NAMALWA (cell line): ENCODE data around the gene HIBCH.
A peak's percentile ranks its signal among the peaks of the same experiment; 100 is the strongest.
"Not testable (repeated sequence)": the region's sequence is repeated elsewhere in the genome, so short reads cannot be mapped to it uniquely, and the experiment has no call there.

Source experiments
- DNase-seq: peaks from one replicate; pipeline ENCODE4 v3.0.0-alpha.2; 2015; ENCODE audit warnings: low spot score

The HIBCH gene

GRCh38 chr2:190308031-190308430, 11.6 kb downstream of the HIBCH start:
- DNase-seq: no peak

GRCh38 chr2:190304404-190304803, 15.2 kb downstream of the HIBCH start:
- no peak for DNase-seq

DNA sequence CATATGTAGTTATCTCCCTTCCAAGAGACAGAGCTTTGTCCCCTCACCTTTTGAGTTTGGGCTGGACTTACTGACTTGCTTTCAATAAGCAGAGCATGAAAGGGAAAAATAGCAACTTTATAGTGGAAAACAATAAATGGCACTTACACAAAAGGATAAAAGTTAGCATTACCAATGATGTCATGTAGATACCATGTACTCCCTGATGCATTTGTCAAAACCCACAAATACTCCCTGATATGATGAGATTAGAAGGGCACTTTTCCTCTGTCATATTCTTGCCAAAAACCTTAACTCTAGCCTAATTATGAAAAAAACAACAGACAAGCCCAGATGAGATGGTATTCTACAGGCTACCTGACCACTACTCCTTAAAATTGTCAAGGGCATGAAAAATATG, 16.0 kb downstream of the HIBCH start:
- DNase-seq: no peak

- DNase-seq: no peak
Observed at GRCh38 chr2:190302052-190302451, 17.6 kb downstream of the HIBCH start.

- DNase-seq: no peak
Observed at GRCh38 chr2:190301032-190301431, 18.6 kb downstream of the HIBCH start.

DNA sequence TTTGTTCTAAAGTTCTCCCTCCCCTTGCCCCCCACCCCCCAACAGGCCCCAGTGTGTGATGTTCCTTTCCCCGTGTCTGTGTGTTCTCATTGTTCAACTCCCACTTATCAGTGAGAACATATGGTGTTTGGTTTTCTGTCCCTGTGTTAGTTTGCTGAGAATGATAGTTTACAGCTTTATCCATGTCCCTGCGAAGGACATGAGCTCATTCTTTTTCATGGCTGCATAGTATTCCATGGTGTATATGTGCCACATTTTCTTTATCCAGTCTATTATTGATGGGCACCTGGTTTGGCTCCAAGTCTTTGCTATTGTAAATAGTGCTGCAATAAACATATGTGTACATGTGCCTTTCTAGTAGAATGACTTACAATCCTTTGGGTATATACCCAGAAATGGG, 21.7 kb downstream of the HIBCH start:
- DNase-seq: not testable (repeated sequence)

DNA sequence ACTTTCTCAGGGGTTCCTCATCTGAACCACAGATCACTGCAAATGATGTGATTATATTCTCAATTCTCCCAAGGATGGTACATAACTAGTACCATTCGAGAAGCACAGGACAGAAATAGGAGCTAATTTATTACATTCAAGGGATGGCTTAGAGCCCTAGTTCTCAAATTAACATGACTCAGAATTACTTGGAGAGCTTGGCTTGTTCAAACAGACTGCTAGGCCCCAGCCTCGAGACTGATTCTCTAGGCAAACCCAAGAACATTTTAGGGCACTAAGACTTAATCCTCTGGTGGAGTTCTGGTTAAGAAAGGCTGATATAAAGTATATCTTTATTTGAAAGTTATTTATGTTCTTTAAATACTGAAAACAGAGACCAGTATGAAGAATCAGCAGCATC, 35.8 kb downstream of the HIBCH start:
- no peak for DNase-seq

- DNase-seq: no peak
Observed at GRCh38 chr2:190280565-190281350, 38.9 kb downstream of the HIBCH start.

DNA sequence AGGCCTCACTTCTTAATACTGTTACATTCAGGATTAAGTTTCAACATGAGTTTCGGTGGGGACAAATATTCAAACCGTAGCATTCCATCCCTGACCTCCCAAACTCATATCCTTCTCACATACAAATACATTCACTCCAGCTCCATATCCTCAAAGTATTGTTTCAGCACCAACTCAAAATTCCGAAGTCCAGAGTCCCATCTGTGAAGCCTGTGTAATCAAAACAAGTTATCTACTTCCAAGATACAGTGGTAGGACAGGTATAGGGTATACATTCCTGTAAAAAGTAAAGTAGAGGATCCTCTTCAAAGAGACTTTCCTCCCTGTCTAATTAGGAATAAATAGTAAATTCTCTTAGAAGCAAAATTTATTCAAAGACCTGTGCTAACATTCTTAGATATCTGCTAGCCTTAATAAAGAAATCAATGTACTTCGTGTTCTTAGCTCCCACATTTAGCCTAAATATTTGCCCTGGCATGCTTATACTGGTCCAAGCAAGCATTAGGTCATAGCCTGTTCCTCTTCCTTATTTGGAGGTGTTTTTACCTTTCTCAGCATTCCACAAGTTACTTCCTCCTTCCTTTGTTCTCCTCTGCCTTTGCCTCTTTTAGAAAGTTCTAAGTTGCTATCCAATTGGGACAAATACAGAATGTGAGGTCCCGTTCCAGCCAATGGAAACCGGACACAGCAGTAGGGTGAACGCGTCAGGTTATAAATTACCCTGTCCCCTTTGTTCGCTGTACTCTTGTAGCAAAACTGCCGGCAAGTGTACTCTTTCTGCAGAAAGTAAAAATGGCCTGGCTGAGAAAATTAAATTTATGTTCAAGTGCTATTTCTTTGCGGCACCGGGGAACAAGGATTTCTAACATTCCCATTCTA, 40.1 kb downstream of the HIBCH start:
- DNase-seq: not testable (repeated sequence)

- peak; percentile 74 for DNase-seq
Observed at GRCh38 chr2:190277234-190278112, 42.2 kb downstream of the HIBCH start.

GRCh38 chr2:190272457-190272842, 47.2 kb downstream of the HIBCH start:
- DNase-seq: no peak

DNA sequence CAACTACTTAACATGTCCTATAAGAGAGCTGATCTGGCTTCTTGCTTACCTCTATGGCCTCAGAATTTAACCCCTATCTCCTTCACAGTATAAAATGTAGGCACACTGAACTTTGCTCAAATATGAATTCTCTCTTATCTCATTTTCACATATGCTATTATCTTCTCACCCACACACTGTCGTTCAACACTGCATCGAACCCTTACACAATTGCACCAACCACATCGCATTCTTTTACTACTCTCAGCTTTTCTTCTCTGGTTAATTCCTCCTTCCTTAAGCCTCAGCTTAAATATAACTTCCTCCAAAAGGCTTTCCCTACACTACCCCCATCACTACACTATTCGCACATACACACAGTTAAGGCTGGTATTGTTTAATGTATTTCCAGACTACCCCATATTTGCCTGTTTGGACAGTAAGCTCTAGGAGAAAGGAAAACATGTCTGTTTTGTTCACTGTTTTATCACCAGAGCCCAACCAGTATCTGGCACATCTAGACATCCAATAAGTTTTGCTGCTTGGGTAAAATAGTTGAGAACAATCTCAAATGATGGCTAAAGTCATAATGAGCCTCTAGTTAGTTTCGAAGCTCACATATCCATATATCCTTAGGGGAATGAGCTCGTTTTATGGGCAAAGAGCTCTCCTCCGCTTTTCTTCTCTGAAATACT, 47.7 kb downstream of the HIBCH start:
- no peak for DNase-seq

- DNase-seq: no peak
Observed at GRCh38 chr2:190270298-190270697, 49.3 kb downstream of the HIBCH start.

DNA sequence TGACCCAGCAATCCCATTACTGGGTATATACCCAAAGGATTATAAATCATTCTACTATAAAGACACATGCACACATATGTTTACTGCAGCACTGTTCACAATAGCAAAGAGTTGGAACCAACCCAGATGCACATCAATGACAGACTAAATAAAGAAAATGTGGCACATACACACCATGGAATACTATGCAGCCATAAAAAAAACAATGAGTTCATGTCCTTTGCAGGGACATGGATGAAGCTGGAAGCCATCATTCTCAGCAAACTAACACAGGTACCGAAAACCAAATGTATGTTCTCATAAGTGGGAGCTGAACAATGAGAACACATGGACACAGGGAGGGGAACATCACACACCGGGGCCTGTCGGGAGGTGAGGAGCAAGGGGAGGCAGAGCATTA, 49.9 kb downstream of the HIBCH start:
- DNase-seq: not testable (repeated sequence)

GRCh38 chr2:190267302-190267701, 52.3 kb downstream of the HIBCH start:
- no peak for DNase-seq

DNA sequence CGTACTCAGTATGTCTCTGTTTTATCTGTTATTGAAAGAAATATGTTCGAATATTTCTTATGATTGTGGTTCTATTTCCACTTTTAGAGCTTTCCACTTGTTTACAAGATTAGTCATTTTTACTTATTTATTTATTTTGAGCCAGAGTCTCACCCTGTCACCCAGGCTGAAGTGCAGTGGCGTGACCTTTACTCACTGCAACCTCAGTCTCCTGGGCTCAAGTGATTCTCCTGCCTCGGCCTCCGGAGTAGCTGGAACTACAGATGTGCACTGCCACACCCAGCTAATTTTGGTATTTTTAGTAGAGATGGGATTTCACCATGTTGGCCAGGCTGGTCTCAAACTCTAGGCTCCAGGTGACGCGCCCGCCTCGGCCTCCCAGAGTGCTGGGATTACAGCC, 53.3 kb downstream of the HIBCH start:
- no peak for DNase-seq

GRCh38 chr2:190261851-190262250, 57.8 kb downstream of the HIBCH start:
- DNase-seq: no peak

DNA sequence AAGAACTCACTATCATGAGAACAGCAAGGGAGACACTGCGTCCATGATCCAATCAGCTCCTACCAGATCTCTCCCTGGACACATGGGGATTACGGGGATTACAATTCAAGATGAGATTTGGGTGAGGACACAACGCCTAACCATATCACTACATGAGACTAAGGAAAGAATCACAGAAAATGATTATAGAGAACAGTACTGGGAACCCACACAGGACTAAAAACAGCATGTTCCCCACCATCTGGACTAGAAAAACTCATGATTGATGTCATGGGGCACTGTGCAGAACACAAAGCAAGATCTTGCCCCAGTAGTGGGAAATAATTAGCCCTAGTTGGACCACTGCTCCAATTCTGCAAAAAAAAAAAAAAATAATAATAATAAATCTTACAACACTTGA, 63.5 kb downstream of the HIBCH start:
- no peak for DNase-seq

GRCh38 chr2:190255676-190256075, 64.0 kb downstream of the HIBCH start:
- DNase-seq: no peak

GRCh38 chr2:190254063-190254850, 65.4 kb downstream of the HIBCH start:
- no peak for DNase-seq

DNA sequence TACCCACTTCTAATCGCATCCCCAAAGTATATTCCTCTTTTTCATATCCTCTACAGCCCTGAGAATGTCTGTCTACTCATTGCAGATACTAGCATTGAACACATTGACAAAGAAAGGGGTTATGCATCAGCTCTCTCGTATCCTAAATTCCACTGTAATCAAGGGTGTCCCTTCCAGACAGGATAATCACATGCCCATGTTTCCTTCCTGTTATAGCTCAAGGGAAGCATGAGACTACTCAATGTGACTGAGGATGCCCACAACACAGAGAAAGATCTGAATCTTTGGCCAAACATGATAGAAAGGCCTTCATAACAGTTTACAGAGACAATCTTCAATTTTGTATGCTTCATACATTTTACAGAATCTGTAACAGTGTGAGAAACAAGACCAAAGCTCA, 69.2 kb downstream of the HIBCH start:
- no peak for DNase-seq
